ENCODE measurements around the gene STK32B.

- TF ChIP-seq HLTF (IDR thresholded peaks at IDR 0.05) (no peak), SMARCE1 (IDR thresholded peaks at IDR 0.05) (no peak), JUND (IDR thresholded peaks at IDR 0.05; ENCODE audit: borderline replicate concordance, low read depth, low read length) (no peak), JUND (tag; IDR thresholded peaks at IDR 0.05; ENCODE audit: borderline replicate concordance, low read depth, low read length) (no peak), SP1 (CRISPR knock-in tag; IDR thresholded peaks at IDR 0.05) (no peak), ZNF263 (CRISPR knock-in tag; IDR thresholded peaks at IDR 0.05; ENCODE audit: borderline replicate concordance) (no peak), KDM1A (IDR thresholded peaks at IDR 0.05) (no peak), GABPA (tag; conservative IDR thresholded peaks at IDR 0.05; ENCODE audit: low read depth) (no peak), SAFB2 (IDR thresholded peaks at IDR 0.05; ENCODE audit: borderline replicate concordance, low read depth, low read length, severe bottlenecking) (no peak), TCF3 (CRISPR knock-in tag; IDR thresholded peaks at IDR 0.05) (no peak), CTBP1 (IDR thresholded peaks at IDR 0.05; ENCODE audit: borderline replicate concordance) (no peak), ZNF354B (CRISPR knock-in tag; IDR thresholded peaks at IDR 0.05) (no peak), KLF10 (CRISPR knock-in tag; IDR thresholded peaks at IDR 0.05) (no peak), CHD1 (IDR thresholded peaks at IDR 0.05; ENCODE audit: low read length) (no peak), PRPF4 (IDR thresholded peaks at IDR 0.05; ENCODE audit: insufficient read depth, low read depth, low read length, poor library complexity, severe bottlenecking) (no peak)
Measured at GRCh38 chr4:5141802-5142201, 90.5 kb downstream of the STK32B start.
